Cerebellar nuclear complex (tissue), 1 donor: ENCODE results near the gene SLC9A9.

Source experiments
- DNase-seq, 2 experiments: peaks; one replicate each; lab custom pipeline; 2025; lab: John Stamatoyannopoulos, UW

Gene SLC9A9

GRCh38 chr3:143843587-143843986 lies 4.7 kb downstream of the SLC9A9 start:
- no peak for DNase-seq

GRCh38 chr3:143840636-143841035 lies 7.6 kb downstream of the SLC9A9 start:
- DNase-seq, result no peak

- DNase-seq, result no peak
Observed at GRCh38 chr3:143839980-143840379, 8.3 kb downstream of the SLC9A9 start.

GRCh38 chr3:143837076-143837475 lies 11.2 kb downstream of the SLC9A9 start:
- DNase-seq, result no peak

- DNase-seq, result no peak
Observed at GRCh38 chr3:143835312-143835711, 13.0 kb downstream of the SLC9A9 start.

- no peak for DNase-seq
Observed at GRCh38 chr3:143832433-143832832, 15.8 kb downstream of the SLC9A9 start.

GRCh38 chr3:143831994-143832393 lies 16.3 kb downstream of the SLC9A9 start:
- DNase-seq, result no peak

GRCh38 chr3:143831208-143831607 lies 17.1 kb downstream of the SLC9A9 start:
- no peak for DNase-seq

GRCh38 chr3:143830786-143831185 lies 17.5 kb downstream of the SLC9A9 start:
- no peak for DNase-seq

GRCh38 chr3:143830063-143830462 lies 18.2 kb downstream of the SLC9A9 start:
- no peak for DNase-seq

GRCh38 chr3:143827425-143827824 lies 20.8 kb downstream of the SLC9A9 start:
- DNase-seq, result no peak

GRCh38 chr3:143826296-143826695 lies 22.0 kb downstream of the SLC9A9 start:
- DNase-seq, result no peak

- no peak for DNase-seq
Observed at GRCh38 chr3:143825513-143825912, 22.8 kb downstream of the SLC9A9 start.

- DNase-seq, result no peak
Observed at GRCh38 chr3:143824735-143825385, 23.4 kb downstream of the SLC9A9 start.

- DNase-seq, result no peak
Observed at GRCh38 chr3:143822798-143823197, 25.5 kb downstream of the SLC9A9 start.

GRCh38 chr3:143822374-143822773 lies 25.9 kb downstream of the SLC9A9 start:
- no peak for DNase-seq

GRCh38 chr3:143821862-143822261 lies 26.4 kb downstream of the SLC9A9 start:
- DNase-seq, result no peak

GRCh38 chr3:143820466-143821221 lies 27.6 kb downstream of the SLC9A9 start:
- no peak for DNase-seq

GRCh38 chr3:143819890-143820289 lies 28.4 kb downstream of the SLC9A9 start:
- DNase-seq, result no peak

GRCh38 chr3:143814443-143814889 lies 33.8 kb downstream of the SLC9A9 start:
- DNase-seq, result no peak

GRCh38 chr3:143812481-143812880 lies 35.8 kb downstream of the SLC9A9 start:
- no peak for DNase-seq

GRCh38 chr3:143811602-143812001 lies 36.7 kb downstream of the SLC9A9 start:
- DNase-seq, result no peak

- no peak for DNase-seq
Observed at GRCh38 chr3:143810953-143811265, 37.4 kb downstream of the SLC9A9 start.
